22Rv1 (cell line): ENCODE measurements around the gene FRY.

Source experiments
- CTCF ChIP-seq: fragments of 450-650 bp; IDR thresholded peaks from 2 replicates; pipeline ENCODE4 v1.5.1; 2017; ENCODE audit warnings: mild to moderate bottlenecking
- ZFX ChIP-seq: fragments of 450-650 bp; IDR thresholded peaks from 2 replicates; pipeline ENCODE4 v1.6.1; 2017; ENCODE audit warnings: antibody characterized with exemption, borderline replicate concordance

- TF ChIP-seq CTCF (no peak), ZFX (no peak)
These were observed 216.3 kb downstream of the FRY start for GRCh38 chr13:32247887-32248286.
